IPS-20b (cell line): ENCODE measurements around the gene GFOD1.

Experiments used
- H3K27ac ChIP-seq: one replicate; pipeline ENCODE4 v1.5.1; 2013; ENCODE audit warnings: low read length
- H3K27me3 ChIP-seq: 2 replicates; pipeline ENCODE4 v1.6.1; 2013; ENCODE audit warnings: mild to moderate bottlenecking, low read length, inconsistent platforms; ENCODE audit not compliant: insufficient read depth
- H3K36me3 ChIP-seq: 2 replicates; pipeline ENCODE4 v1.6.1; 2013; ENCODE audit warnings: low read depth, mild to moderate bottlenecking, inconsistent platforms, low read length, moderate library complexity; ENCODE audit not compliant: insufficient read depth
- H3K4me1 ChIP-seq: 2 replicates; pipeline ENCODE4 v1.6.1; 2013; ENCODE audit warnings: mild to moderate bottlenecking, control low read depth, inconsistent platforms, low read length, moderate library complexity; ENCODE audit not compliant: insufficient read depth
- H3K4me3 ChIP-seq: 2 replicates; pipeline ENCODE4 v1.5.1; 2013; ENCODE audit warnings: mild to moderate bottlenecking, low read length, inconsistent platforms
- H3K9ac ChIP-seq: 2 replicates; pipeline ENCODE4 v1.6.1; 2013; ENCODE audit warnings: low read depth, mild to moderate bottlenecking, inconsistent platforms, low read length, moderate library complexity
- H3K9me3 ChIP-seq: 2 replicates; pipeline ENCODE4 v1.6.1; 2013; ENCODE audit warnings: mild to moderate bottlenecking, low read depth, low read length, inconsistent platforms; ENCODE audit not compliant: insufficient read depth

GFOD1 gene

DNA sequence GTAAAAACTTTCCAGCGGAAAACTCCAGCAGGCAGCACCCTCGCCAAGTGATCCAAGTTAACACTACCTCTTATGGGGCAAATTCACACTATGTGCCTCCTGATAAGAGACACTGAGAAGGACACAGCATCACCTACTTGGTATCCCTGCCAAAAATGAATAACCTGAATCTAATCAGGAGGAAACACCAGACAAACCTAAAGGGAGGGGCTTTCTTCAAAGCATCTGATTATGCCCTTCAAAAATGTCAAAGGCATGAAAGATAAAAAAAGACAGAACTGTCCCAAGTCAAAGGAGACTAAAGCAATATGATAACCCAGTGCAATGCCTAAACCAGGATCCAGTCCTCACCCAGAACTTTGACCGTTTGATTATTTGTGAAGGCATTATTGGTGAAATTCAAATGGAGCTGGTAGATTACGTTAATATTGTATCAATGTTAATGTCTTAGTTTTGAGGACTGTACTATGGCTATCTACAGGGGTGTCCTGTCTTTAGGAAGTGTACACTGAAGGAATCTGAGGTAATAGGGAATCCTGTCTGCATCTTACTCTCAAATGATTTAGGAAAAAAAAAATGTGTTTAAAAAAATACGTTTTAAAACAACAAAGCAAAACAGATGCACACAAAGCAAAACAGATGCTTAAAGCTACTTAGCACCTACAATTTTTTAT is 167.4 kb downstream of the GFOD1 start:
- Histone ChIP-seq H3K27me3 (no peaks in the 10 kb centered on the region), H3K36me3 (peaks cover 97% of the 10 kb centered on the region)

DNA sequence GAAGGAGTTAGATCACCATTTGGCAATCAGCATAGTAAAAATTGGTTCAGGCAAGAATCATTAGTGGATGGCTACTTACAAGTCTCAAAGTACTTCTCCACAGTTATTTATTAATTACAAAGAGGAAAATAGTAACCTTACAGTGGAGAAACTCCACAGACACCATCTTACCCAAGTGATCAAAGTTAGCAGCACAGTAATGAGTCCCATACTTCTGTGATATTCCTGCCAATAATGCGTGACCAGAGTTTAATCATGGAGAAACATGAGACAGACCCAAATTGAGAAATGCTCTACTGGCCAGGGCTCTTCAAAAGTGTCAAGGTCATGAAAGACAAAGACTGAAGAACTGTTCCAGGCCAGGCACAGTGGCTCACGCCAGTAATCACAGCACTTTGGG is 168.6 kb downstream of the GFOD1 start:
- Histone ChIP-seq H3K27me3 (no peaks in the 10 kb centered on the region), H3K4me3 (no peak overlapping the region), H3K4me1 (no peaks in the 10 kb centered on the region), H3K27ac (no peak overlapping the region), H3K36me3 (peaks cover 97% of the 10 kb centered on the region), H3K9me3 (no peaks in the 10 kb centered on the region), H3K9ac (no peak overlapping the region)

More for the DNA sequence above, 167.4 kb downstream of the GFOD1 start:
- no peak overlapping the region for H3K9ac ChIP-seq
- H3K9me3 ChIP-seq: no peaks in the 10 kb centered on the region
- no peak overlapping the region for H3K27ac ChIP-seq
- H3K4me3 ChIP-seq: no peak overlapping the region
- H3K4me1 ChIP-seq: no peaks in the 10 kb centered on the region

DNA sequence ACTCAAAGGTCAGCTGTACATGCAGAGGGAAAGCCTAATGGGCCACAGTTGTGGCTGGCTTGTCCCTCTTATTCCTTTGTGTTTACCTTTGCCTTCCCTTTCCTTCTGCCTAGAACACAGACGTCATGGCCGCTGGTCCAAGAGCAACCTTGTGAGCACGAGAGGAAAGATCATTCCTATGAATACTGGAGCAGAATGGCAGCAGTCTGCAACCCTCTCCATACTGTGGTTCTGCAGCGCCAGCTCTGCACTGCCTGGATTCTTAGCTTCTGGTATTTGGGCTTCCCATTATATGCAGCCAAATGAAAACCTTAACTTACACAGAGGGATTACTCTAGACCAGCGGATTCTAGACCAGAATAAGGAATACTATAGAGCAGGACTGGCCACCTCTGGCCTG is 171.5 kb downstream of the GFOD1 start:
- no peaks in the 10 kb centered on the region for H3K4me1 ChIP-seq
- H3K36me3 ChIP-seq: peaks cover 94% of the 10 kb centered on the region
- H3K9ac ChIP-seq: no peak overlapping the region
- H3K27me3 ChIP-seq: no peaks in the 10 kb centered on the region
- no peaks in the 10 kb centered on the region for H3K9me3 ChIP-seq
- H3K4me3 ChIP-seq: no peak overlapping the region
- no peak overlapping the region for H3K27ac ChIP-seq

DNA sequence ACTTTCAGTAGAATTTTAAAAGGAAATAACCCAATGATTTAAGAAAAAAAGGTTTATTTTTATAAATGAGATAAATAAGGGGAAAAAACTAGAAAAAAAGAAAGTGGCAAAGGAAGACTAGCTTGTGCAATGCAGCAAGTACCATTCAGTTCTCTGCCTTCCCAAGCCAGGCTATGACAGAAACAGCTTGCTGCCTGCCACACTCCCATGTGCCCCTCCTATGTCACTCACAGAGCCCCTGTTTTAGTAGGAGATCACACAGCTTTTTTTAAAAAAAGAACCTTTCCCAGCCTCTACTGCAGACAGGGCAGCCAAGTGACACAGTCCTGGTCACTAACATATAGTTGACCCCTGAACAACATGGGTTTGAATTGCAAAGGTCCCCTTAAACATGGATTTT is 172.6 kb downstream of the GFOD1 start:
- Histone ChIP-seq H3K36me3 (peaks cover 91% of the 10 kb centered on the region), H3K27ac (no peak overlapping the region), H3K4me1 (no peaks in the 10 kb centered on the region), H3K9me3 (no peaks in the 10 kb centered on the region), H3K4me3 (no peak overlapping the region), H3K9ac (no peak overlapping the region), H3K27me3 (no peaks in the 10 kb centered on the region)

GRCh38 chr6:13311155-13311554 is 176.2 kb downstream of the GFOD1 start:
- H3K27ac ChIP-seq: no peak overlapping the region
- H3K36me3 ChIP-seq: peaks cover 91% of the 10 kb centered on the region
- no peaks in the 10 kb centered on the region for H3K27me3 ChIP-seq
- H3K9ac ChIP-seq: no peak overlapping the region
- H3K9me3 ChIP-seq: no peaks in the 10 kb centered on the region
- H3K4me1 ChIP-seq: no peaks in the 10 kb centered on the region
- H3K4me3 ChIP-seq: no peak overlapping the region

DNA sequence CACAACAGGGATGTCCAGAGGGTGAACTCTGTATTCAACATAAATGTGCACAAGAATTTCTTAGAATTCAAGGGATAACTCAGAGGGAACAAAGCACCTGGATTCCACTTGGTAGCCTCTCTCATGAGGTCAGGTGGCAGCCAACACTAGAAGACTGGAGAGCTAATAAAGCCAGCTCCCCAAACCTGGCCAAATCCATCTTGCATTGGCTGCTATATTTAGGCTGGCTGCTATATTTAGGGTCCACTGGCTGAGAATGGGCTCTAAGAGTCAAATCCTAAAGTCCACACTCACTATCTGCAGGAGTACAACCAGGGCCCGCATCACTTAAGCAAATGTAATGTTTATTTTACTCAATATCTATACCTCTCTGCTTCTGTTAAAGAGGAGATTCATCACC is 179.1 kb downstream of the GFOD1 start:
- Histone ChIP-seq H3K27me3 (no peaks in the 10 kb centered on the region), H3K9ac (no peak overlapping the region), H3K36me3 (peaks cover 90% of the 10 kb centered on the region), H3K4me3 (no peak overlapping the region), H3K9me3 (no peaks in the 10 kb centered on the region), H3K4me1 (no peaks in the 10 kb centered on the region), H3K27ac (no peak overlapping the region)
